K562 (cell line): Measurements from ENCODE around the gene KRT77. TPM values are rescaled to one million over a fixed set of nuclear protein-coding genes. Genes with fewer than 3 reads are reported as not detected.

Source experiments
- ATAC-seq: fragments of 200-7000 bp; cut with Tn5 transposase; 3 replicates; pipeline ENCODE4 v1.9.1; 2020; ENCODE audit warnings: moderate library complexity
- BruUV-seq: library from RNA; stranded (reverse); fragments of 400-500 nt; replicated peaks from 2 replicates; lab custom pipeline; 2021; lab: Mats Ljungman, UMichigan
- CTCF ChIA-PET: fragments of 300-600 bp; formaldehyde crosslinking; extraction: SDS; loops from one replicate; lab custom pipeline; 2021; ENCODE audit warnings: low intra/inter-chr PET ratio; lab: Yijun Ruan, JAX
- POLR2A ChIA-PET: fragments of 300-600, 350-650 bp; sonication (Branson Sonifier 250); formaldehyde crosslinking; extraction: SDS; loops from one replicate; lab custom pipeline; 2021; ENCODE audit warnings: antibody characterized with exemption, inconsistent platforms; lab: Yijun Ruan, JAX
- DNase-seq, 4 experiments: peaks; one replicate each; pipeline versions ENCODE4 v3.0.0 to v3.0.0-alpha.2; 2011 to 2018; ENCODE audit warnings: low spot score in 3 of 4, mixed read lengths in 3 of 4; ENCODE audit errors: extremely low read depth in 1 of 4
- FAIRE-seq: peaks from 2 replicates; lab custom pipeline; 2011; peaks lifted over from hg19 to GRCh38; lab: Jason Lieb, UNC
- H2AFZ ChIP-seq: 2 replicates; pipeline ENCODE4 v1.6.0; 2011; ENCODE audit warnings: low read depth, low read length, control low read depth, inconsistent platforms
- H3K27ac ChIP-seq: fragments of 200-600 bp; 3 replicates; pipeline ENCODE4 v1.8.0; 2011; ENCODE audit warnings: low read depth, mild to moderate bottlenecking, control low read depth, inconsistent platforms, low read length, moderate library complexity, mixed read lengths; ENCODE audit errors: extremely low read depth
- H3K27me3 ChIP-seq, 2 experiments: fragments of 300-600 bp in 1 of 2; 2 replicates in 1 of 2; 3 replicates in 1 of 2; pipeline versions ENCODE4 v1.6.0 to v1.8.0; 2011; ENCODE audit warnings: inconsistent platforms in 2 of 2, low read length in 2 of 2, mild to moderate bottlenecking in 1 of 2, mixed read lengths in 1 of 2, moderate library complexity in 1 of 2; ENCODE audit not compliant: control insufficient read depth in 2 of 2, insufficient read depth in 2 of 2
- H3K36me3 ChIP-seq: fragments of 300-600 bp; 3 replicates; pipeline ENCODE4 v1.8.0; 2011; ENCODE audit warnings: mild to moderate bottlenecking, low read length, inconsistent platforms; ENCODE audit not compliant: control insufficient read depth, insufficient read depth
- H3K4me1 ChIP-seq, 2 experiments: fragments of 200-600 bp in 1 of 2; replicated peaks in 1 of 2; 2 replicates in 1 of 2; 3 replicates in 1 of 2; pipeline versions ENCODE4 v1.5.1 to v1.8.0; 2011; ENCODE audit warnings: inconsistent platforms in 2 of 2, low read length in 2 of 2, mild to moderate bottlenecking in 1 of 2, mixed read lengths in 1 of 2, moderate library complexity in 1 of 2; ENCODE audit not compliant: control insufficient read depth in 2 of 2, insufficient read depth in 2 of 2
- H3K4me2 ChIP-seq: 2 replicates; pipeline ENCODE4 v1.6.1; 2011; ENCODE audit warnings: low read length, control low read depth, inconsistent platforms, mixed read lengths; ENCODE audit not compliant: insufficient read depth
- H3K4me3 ChIP-seq: fragments of 200-600 bp; sonication (generic), shearing (Covaris generic); 2 replicates; pipeline ENCODE4 v1.5.1; 2016; ENCODE audit warnings: control low read depth, inconsistent platforms
- H3K79me2 ChIP-seq: fragments of 200-600 bp; 3 replicates; pipeline ENCODE4 v1.8.0; 2011; ENCODE audit warnings: low read length, inconsistent platforms; ENCODE audit not compliant: control insufficient read depth, insufficient read depth
- H3K9ac ChIP-seq, 2 experiments: 2 replicates each; pipeline versions ENCODE4 v1.6.0 to v1.6.1; 2011; ENCODE audit warnings: low read depth in 2 of 2, low read length in 2 of 2, control low read depth in 1 of 2, inconsistent platforms in 1 of 2, mild to moderate bottlenecking in 1 of 2, mixed read lengths in 1 of 2; ENCODE audit not compliant: insufficient read depth in 1 of 2
- H3K9me1 ChIP-seq: one replicate; pipeline ENCODE4 v1.6.0; 2011; ENCODE audit warnings: inconsistent platforms, mild to moderate bottlenecking, low read length, moderate library complexity; ENCODE audit not compliant: control insufficient read depth, insufficient read depth
- H3K9me3 ChIP-seq: replicated peaks from 2 replicates; pipeline ENCODE4 v1.5.1; 2011; ENCODE audit warnings: low read depth, low read length, inconsistent platforms; ENCODE audit not compliant: control insufficient read depth, insufficient read depth
- H4K20me1 ChIP-seq: replicated peaks from 2 replicates; pipeline ENCODE4 v1.6.1; 2011; ENCODE audit warnings: low read length, inconsistent platforms, mixed read lengths; ENCODE audit not compliant: control insufficient read depth, insufficient read depth
- KLF6 ChIP-seq: fragments of 250-450 bp; sonication (Bioruptor Pico); IDR thresholded peaks from 2 replicates; pipeline ENCODE4 v1.4.0; 2020; ENCODE audit warnings: mild to moderate bottlenecking, moderate library complexity, borderline replicate concordance
- LEF1 ChIP-seq: fragments of 450-650 bp; IDR thresholded peaks from 2 replicates; pipeline ENCODE4 v1.6.1; 2016; ENCODE audit warnings: mild to moderate bottlenecking
- ZNF311 ChIP-seq: fragments of 250-450 bp; sonication (Bioruptor Pico); IDR thresholded peaks from 2 replicates; pipeline ENCODE4 v1.4.0; 2020; ENCODE audit warnings: mild to moderate bottlenecking, moderate library complexity
- WGBS: fragments of 100-300 bp; shearing (Covaris generic); methylation state at CpG from one replicate; pipeline ENCODE4 v1.1.6; 2016; ENCODE audit warnings: low coverage, mixed read lengths; ENCODE audit not compliant: insufficient coverage; ENCODE audit errors: missing lambda C conversion rate; 5-methylcytosine and 5-hydroxymethylcytosine counted together
- in situ Hi-C: fragments of 300-500 bp; cut with MboI; formaldehyde crosslinking; loops from 4 replicates; pipeline ENCODE4 v1.15.0; 2018; ENCODE audit warnings: inconsistent platforms, mixed read lengths
- intact Hi-C: fragments of 100-400 bp; cut with micrococcal nuclease; formaldehyde crosslinking; loops from 2 replicates; pipeline ENCODE4 v1.14.2; 2022
- polyA plus RNA-seq, 8 experiments: library from polyadenylated mRNA; depleted of rRNA in 4 of 8; stranded (reverse) in 5 of 8; unstranded in 3 of 8; fragments of >200 nt; fragmentation: Nextera tagmentation in 2 of 8; fragmentation: Illumina TruSeq in 1 of 8; extraction: Ambion mirVana in 2 of 8; extraction: Trizol in 1 of 8; gene quantifications; 2 replicates each; pipeline versions ENCODE4 v1.2.1 to v1.2.3, GENCODE V29; 2011 to 2014; ENCODE audit warnings: inconsistent platforms in 1 of 8, missing spikeins in 1 of 8
- total RNA-seq, 7 experiments: library from RNA; depleted of rRNA in 6 of 7; stranded (reverse); fragments of >200 nt in 6 of 7; fragmentation: Illumina TruSeq in 2 of 7; extraction: Trizol in 2 of 7; gene quantifications; 2 replicates each; pipeline versions ENCODE4 v1.2.1 to v1.2.3, GENCODE V29; 2011 to 2021; ENCODE audit warnings: low replicate concordance in 1 of 7
- TF ChIP-seq, protein P1 (sequence below): fragments of 250-450 bp; sonication (Bioruptor Pico); IDR thresholded peaks from 2 replicates; pipeline ENCODE4 v1.5.0; 2021

The KRT77 gene
- total and polyA plus RNA-seq, 9 of the 15 experiments (the other 6 are each of a cell fraction or from before 2014, with no cell fraction given): not detected

DNA sequence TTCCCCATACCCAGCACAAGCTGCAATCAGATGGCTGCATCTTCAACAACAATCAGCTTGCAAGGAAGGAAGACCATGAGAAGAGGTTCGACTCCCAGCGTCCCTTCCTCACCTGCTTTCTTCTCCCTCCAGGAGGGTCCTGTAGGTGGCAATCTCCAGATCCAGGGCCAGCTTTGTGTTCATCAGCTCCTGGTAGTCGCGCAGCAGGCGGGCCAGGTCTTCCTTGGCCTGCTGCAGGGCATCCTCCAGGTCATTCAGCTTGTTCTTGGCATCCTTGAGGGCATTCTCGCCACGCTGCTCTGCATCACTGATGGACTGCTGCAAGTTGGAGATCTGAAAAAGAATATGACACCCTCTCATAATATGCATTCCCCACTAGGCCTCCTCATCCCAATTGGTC is 27.2 kb downstream of the KRT77 start:
- no peaks in the 10 kb centered on the region for H4K20me1 ChIP-seq
- H3K9me3 ChIP-seq: no peaks in the 10 kb centered on the region
- H3K27me3 ChIP-seq: peaks cover 13 to 23% of the 10 kb centered on the region in 2 experiments
- peaks cover 0 to 6% of the 10 kb centered on the region in 2 experiments; a peak in 1 of 5 replicates for H3K4me1 ChIP-seq
- WGBS: 39% methylated on average over 5 of the region's 7 CpGs
- DNase-seq: no peak
- H3K4me2 ChIP-seq: no peak overlapping the region
- ChIA-PET POLR2A (interaction anchor here (0.6 to 1.8 kb wide), 3 partner anchors 10 to 30 kb away, joined by 3 to 4 read pairs (median 3); no protein-coding TSS in a partner anchor), CTCF (no interaction called here)
- H3K9me1 ChIP-seq: no peaks in the 10 kb centered on the region
- no peaks in the 10 kb centered on the region for H3K36me3 ChIP-seq
- H2AFZ ChIP-seq: no peak overlapping the region
- ATAC-seq: no peak
- no TSS peak for BruUV-seq
- in situ Hi-C loops (no loop called here), intact Hi-C loops (no loop called here)
- H3K4me3 ChIP-seq: no peak overlapping the region
- no peak overlapping the region for H3K27ac ChIP-seq
- H3K79me2 ChIP-seq: no peaks in the 10 kb centered on the region
- no peak overlapping the region for H3K9ac ChIP-seq
- TF ChIP-seq ZNF311 (CRISPR knock-in tag): no peak
- no peak for FAIRE-seq

DNA sequence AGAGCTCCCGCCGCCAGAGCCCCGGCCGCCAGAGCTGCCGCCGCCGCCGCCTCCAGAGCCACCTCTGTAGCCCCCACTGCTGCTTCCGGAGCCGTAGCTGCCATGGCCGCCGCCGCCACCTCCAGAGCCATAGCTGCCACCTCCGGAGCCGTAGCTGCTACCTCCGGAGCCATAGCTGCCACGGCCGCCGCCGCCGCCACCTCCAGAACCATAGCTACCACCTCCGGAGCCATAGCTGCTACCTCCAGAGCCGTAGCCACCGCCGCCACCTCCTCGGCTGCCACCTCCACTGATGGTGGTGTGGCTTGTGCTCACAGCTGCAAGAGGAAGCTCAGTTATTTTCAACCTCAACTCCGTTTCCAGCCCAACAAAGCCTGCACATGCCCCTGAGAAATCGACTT is 28.0 kb downstream of the KRT77 start:
- WGBS: 51% methylated on average over 21 of the region's 28 CpGs
- H3K27ac ChIP-seq: no peak overlapping the region
- H3K9me1 ChIP-seq: no peaks in the 10 kb centered on the region
- DNase-seq (no peak), FAIRE-seq (no peak), ATAC-seq (no peak)
- TF ChIP-seq, protein P1, sequence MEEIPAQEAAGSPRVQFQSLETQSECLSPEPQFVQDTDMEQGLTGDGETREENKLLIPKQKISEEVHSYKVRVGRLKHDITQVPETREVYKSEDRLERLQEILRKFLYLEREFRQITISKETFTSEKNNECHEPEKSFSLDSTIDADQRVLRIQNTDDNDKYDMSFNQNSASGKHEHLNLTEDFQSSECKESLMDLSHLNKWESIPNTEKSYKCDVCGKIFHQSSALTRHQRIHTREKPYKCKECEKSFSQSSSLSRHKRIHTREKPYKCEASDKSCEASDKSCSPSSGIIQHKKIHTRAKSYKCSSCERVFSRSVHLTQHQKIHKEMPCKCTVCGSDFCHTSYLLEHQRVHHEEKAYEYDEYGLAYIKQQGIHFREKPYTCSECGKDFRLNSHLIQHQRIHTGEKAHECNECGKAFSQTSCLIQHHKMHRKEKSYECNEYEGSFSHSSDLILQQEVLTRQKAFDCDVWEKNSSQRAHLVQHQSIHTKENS (CRISPR knock-in tag): no peak
- TF ChIP-seq KLF6 (no peak), LEF1 (no peak)
- in situ Hi-C loops (no loop called here), intact Hi-C loops (no loop called here)
- H3K4me2 ChIP-seq: no peak overlapping the region
- H3K9me3 ChIP-seq: no peaks in the 10 kb centered on the region
- H3K4me1 ChIP-seq: peaks cover 0 to 6% of the 10 kb centered on the region in 2 experiments; a peak in 1 of 5 replicates
- ChIA-PET POLR2A (interaction anchor here (0.7 to 1.8 kb wide), 6 partner anchors 9 to 558 kb away, joined by 3 to 6 read pairs (median 3); no protein-coding TSS in a partner anchor), CTCF (no interaction called here)
- no peak overlapping the region for H3K4me3 ChIP-seq
- H3K27me3 ChIP-seq: peaks cover 13 to 22% of the 10 kb centered on the region in 2 experiments
- no peaks in the 10 kb centered on the region for H3K36me3 ChIP-seq
- no peaks in the 10 kb centered on the region for H4K20me1 ChIP-seq
- no TSS peak for BruUV-seq
- no peaks in the 10 kb centered on the region for H3K79me2 ChIP-seq
- H2AFZ ChIP-seq: no peak overlapping the region
- no peak overlapping the region for H3K9ac ChIP-seq
